GM11168 (cell line): Measurements from ENCODE around the gene XYLT1.

ENCODE experiments used
- in situ Hi-C: fragments of 300-500 bp; cut with MboI; formaldehyde crosslinking; loops from one replicate; pipeline ENCODE4 v1.12.0; 2022; ENCODE audit warnings: low sequenced_read_pairs; ENCODE audit not compliant: unreplicated experiment

XYLT1 gene

DNA sequence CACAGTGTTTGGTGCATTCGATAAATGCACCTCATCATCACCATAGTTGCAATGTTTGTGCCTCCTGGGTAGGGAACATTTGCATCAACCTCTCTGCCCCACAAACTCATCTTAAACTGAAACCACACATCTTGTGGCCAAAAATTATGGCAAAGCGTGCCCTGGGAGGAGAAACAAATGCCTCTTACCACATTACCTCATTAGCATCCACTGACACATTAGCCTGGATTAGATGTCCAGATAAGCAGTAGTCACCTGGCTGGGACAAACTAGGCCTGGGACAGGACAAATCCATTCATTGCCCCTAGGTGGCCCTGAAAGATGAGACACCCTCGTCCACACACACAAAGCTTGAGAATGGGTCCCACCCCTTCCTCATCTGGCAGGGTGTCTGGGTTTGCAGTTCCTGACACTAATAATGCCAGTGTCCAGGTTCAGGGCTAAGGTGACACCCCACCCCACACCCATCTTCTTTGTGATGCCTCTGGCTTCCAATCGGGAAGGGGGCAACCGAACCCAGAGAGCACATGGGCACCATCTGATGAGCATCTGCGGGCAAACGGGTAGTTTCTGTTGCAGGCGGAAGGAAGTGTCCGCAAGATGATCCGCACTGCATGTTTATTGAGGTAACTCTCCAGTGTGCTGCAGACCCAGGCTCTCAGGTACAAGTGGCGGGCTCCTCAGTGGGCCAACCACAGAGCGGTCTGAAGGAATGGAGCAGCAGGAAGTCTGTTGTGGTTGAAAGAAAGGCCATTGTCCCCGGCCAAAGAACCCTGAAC lies 8.6 kb downstream of the XYLT1 start:
- in situ Hi-C loops, result no loop called here

DNA sequence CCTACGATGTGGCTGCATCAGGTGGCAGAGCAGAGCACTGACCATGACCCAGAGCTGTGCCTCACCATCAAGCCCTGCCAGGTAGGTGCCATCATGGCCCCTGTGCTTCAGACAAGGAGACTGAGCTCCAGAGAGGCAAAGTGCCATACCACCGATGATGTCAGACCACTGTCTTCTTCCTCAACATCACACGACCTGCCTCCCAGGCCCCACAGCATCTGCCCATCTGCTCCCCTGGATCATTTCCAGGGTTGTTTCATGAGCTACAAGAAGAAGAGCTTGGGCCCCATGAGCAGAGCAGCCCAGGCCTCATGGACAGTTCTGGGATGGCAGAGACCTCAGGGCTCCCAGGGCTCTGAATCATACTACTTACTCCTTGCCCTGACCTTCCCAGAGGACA lies 9.9 kb downstream of the XYLT1 start:
- in situ Hi-C loops, result no loop called here

DNA sequence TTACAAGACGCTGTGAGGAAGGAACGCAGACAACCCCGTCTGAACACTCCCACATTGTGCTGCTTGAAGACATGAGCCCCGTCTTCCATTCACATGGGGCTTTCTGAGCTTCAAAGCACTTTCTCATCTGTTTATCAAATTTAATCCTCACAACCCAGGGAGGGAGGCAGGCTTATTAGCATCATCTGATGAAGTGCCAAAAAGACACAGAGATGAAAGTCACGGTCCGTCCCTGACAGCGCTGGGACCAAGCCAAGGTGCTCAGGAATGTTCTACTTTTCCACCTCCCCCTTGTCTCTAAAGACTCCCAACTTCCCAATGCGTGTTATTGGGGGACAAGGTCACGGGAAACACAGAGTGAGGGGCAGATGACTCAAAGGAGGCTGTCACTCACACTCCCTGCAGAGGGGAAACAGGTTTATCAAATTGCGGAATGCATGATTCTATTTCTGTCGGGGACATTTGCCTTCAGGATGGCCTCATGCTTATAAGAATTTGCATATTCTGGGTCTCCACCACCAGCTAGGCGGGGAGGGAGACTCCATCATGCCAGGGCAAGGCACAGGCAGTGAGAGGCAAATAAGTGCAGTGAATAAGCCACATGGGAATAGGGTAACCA lies 10.7 kb downstream of the XYLT1 start:
- in situ Hi-C loops, result no loop called here

DNA sequence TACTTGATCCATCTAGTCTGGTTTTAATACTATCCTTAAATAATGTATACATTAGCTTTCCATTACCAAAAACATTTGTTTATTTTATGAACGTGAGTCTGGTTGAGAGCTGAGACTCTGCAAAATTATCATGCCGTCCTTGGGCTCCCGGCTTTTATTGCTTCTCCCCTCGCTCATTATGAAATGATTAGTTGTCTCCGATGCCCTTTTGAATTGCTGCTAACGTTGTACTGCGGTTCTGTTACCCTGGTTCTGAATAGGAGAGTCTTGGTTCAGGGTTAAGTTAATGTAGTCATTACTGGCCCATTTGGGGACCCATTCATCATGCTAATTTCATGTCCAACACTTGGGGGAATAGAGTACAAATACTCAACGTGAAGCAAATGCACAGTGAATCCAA lies 12.8 kb downstream of the XYLT1 start:
- in situ Hi-C loops, result no loop called here

DNA sequence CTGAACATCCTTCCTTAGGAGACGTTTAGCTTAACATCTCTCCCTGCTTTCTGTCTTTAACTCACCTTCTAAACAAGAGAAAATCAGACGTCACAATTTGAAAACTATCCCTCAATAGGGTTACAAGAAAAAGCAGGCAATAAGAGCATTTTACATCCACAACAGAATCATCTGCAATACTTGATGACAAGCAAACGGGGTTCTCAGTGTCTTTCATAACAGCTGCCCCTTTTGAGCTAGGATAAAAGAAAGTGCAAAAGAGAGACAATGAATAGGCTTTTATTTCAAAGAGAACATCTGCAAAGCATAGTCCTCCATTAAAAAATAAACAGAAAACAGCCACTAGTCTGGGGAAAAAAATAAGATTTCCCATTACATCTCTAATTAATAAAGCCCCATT lies 13.2 kb downstream of the XYLT1 start:
- in situ Hi-C loops, result no loop called here

- in situ Hi-C loops, result no loop called here
Observed at GRCh38 chr16:17454162-17454730, 16.5 kb downstream of the XYLT1 start.

GRCh38 chr16:17453364-17454038 lies 17.3 kb downstream of the XYLT1 start:
- in situ Hi-C loops, result no loop called here

GRCh38 chr16:17452922-17453321 lies 17.8 kb downstream of the XYLT1 start:
- in situ Hi-C loops, result no loop called here

DNA sequence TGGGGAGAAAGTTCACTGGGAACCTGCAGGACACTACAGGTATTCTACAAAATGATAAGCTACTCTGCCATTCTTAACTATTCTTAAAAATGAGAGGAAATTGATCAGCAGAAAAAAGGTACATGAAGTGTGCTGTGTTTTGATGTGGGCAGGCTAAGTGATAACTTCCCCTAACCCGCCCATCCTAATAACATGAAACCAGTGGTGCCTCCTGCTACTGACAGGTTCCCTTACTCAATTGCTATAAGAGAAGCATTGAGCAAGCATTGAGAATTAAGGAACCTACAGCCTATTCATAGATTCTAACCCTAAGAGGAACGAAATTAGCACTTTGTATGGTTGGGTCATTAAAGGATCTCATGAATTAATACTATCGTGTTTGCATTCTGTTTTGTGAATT lies 18.9 kb downstream of the XYLT1 start:
- in situ Hi-C loops, result no loop called here

DNA sequence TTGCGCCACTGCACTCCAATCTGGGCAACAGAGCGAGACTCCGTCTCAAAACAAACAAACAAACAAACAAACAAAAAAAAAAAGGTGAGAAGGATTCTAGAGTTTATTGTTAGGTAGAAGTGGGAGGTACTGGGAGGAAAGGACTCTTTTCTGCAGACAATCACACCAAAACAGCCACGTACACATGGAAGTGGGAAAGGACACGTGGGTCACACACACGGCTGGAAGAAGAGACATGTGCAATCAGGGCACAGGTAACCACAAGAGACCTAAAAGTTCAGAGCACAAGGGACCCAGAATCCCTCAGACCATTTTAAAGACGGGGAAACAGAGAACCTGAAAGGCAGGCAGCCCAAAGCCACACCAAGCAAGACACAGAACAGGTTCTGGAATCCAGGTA lies 20.5 kb downstream of the XYLT1 start:
- in situ Hi-C loops, result no loop called here

GRCh38 chr16:17448640-17449638 lies 21.8 kb downstream of the XYLT1 start:
- in situ Hi-C loops, result no loop called here

- in situ Hi-C loops, result no loop called here
Observed at GRCh38 chr16:17447101-17447569, 23.6 kb downstream of the XYLT1 start.

DNA sequence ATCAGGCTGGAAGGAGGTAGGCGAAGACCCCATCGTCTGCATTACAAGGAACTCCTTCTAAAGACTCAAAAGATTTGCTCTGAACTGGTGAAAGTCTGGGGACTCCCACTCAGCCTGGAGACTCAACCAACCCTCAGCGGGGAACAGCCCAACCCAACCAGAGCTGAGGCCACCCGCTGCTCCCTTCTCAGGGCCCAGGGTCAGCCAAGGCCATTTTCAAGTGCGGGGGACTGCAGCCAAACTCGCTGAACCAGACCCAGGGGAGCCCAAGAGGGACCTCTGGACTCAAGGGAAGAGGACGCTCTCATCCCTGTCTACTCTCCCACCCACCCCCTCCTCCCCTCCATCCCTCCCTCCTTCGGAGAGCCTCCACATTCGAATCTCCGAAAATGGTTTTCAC lies 24.1 kb downstream of the XYLT1 start:
- in situ Hi-C loops, result no loop called here

DNA sequence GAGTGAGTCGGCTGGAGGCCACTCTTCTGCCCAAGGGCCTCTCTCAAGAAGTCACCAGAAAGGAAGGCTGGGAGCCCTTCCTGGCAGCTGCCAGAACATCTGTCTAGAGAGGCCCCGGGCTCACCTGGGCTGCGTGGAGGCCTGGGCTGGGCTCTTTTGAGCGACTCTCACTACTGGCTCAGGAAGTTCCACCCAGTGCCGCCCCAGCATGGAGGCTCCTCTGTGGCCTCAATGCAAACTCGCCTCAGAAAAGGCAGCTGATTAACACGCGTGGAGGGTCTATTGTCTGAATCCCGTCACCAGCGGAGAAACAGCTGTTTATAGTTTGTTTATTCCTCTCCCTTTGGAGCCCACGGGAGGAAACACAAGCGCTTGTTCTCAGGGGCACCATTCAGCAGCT lies 25.3 kb downstream of the XYLT1 start:
- in situ Hi-C loops, result no loop called here

DNA sequence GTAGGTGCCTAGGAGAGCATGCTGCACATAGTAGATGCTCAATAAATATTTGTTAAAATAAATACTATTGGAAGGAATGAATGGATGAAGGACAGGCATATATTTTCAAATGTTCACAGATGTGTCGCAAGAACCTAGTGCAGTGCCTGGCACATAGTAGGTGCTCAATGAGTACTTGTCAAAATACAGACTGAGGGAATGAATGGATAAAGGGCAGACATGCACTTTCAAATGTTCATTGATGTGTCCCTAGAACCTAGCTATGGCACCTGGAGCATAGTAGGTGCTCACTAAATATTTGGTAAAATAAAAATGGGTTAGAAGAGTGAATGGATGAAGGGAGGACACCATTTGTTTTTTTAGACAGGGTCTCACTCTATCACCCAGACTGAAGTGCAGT lies 26.1 kb downstream of the XYLT1 start:
- in situ Hi-C loops, result no loop called here

DNA sequence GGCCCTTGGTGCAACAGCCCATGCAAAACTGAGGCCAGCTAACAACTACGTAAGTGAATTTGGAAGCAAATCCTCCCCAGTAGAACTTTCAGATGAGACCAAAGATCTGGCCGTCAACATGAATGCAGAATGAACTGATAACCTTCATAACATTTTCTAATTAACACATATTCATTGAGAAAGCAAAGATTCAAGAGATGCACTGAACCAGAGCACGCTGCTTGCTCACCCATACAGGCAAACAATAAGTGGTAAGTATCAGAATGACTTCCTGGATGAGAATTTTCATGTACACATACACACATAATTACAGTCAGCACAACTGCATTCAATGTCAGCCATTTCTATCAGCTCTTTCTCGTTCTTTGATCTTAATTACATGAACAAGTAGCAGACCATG lies 30.6 kb downstream of the XYLT1 start:
- in situ Hi-C loops, result no loop called here

GRCh38 chr16:17439580-17439979 lies 31.2 kb downstream of the XYLT1 start:
- in situ Hi-C loops, result no loop called here

- in situ Hi-C loops, result no loop called here
Observed at GRCh38 chr16:17437981-17438380, 32.8 kb downstream of the XYLT1 start.

DNA sequence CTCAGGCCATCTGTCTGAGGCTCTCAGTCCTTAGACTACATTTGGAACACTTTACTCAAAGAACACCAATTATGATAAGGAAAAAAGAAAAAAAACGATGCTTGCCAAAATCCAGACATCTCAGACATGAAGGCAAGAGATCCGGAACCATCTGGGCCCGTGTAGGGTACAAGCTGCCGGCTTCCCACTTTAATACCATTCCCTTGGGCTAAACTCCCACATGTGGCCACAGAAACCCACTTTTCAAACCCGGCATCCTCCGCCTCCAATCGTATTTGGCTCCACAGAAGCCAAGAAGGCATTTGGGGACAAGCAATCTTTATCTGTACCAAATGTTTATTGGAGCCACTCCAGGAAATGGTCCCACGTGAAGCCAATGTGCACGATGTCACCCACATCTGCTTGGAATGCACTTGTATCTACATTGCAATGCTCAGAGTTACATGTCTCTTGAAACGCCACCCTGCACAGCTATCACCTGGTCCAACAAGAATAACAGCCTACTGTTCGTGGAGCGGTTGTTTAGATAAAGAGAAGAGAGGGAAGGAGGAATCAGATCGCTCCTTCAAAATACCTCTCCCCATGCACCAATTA lies 33.5 kb downstream of the XYLT1 start:
- in situ Hi-C loops, result no loop called here

DNA sequence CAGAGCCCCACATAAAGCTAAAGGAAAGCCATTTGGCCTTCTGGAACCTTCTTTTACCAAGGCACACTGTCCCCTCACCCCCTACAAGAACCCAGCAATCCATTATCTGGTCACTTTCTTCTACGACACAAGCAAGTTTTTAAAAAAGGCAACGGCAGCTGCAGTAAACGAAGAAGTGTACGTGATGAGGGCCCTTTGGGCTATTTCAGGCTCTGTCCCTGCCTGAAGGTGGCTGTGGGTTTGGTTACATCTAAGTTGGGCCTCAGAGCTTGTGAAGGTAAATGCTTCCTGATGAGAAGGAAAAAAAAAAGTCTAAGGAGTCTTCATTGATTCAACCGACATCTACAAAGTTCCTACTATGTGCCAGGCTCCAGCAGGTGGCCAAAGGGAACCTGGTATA lies 35.4 kb downstream of the XYLT1 start:
- in situ Hi-C loops, result no loop called here
